ENCODE data around the gene TUBB4B.

Gene TUBB4B

DNA sequence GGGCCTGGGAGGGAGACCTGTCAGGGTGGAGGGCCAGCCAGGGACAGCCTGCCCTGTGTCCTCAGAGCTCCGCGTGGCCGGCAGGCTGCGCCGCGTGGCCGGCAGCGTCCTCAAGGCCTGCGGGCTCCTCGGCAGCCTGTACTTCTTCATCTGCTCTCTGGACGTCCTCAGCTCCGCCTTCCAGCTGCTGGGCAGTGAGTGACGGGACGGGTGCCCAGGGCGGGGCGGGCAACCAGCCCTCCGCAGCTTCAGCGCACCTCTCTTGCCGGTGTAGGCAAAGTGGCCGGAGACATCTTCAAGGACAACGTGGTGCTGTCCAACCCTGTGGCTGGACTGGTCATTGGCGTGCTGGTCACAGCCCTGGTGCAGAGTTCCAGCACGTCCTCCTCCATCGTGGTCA lies 8.6 kb upstream of the TUBB4B start:
- TF ChIP-seq, protein P1, sequence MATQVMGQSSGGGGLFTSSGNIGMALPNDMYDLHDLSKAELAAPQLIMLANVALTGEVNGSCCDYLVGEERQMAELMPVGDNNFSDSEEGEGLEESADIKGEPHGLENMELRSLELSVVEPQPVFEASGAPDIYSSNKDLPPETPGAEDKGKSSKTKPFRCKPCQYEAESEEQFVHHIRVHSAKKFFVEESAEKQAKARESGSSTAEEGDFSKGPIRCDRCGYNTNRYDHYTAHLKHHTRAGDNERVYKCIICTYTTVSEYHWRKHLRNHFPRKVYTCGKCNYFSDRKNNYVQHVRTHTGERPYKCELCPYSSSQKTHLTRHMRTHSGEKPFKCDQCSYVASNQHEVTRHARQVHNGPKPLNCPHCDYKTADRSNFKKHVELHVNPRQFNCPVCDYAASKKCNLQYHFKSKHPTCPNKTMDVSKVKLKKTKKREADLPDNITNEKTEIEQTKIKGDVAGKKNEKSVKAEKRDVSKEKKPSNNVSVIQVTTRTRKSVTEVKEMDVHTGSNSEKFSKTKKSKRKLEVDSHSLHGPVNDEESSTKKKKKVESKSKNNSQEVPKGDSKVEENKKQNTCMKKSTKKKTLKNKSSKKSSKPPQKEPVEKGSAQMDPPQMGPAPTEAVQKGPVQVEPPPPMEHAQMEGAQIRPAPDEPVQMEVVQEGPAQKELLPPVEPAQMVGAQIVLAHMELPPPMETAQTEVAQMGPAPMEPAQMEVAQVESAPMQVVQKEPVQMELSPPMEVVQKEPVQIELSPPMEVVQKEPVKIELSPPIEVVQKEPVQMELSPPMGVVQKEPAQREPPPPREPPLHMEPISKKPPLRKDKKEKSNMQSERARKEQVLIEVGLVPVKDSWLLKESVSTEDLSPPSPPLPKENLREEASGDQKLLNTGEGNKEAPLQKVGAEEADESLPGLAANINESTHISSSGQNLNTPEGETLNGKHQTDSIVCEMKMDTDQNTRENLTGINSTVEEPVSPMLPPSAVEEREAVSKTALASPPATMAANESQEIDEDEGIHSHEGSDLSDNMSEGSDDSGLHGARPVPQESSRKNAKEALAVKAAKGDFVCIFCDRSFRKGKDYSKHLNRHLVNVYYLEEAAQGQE (IDR thresholded peaks at IDR 0.05; ENCODE audit: insufficient read depth in 1 of 2, low read depth in 2 of 2, low read length in 2 of 2) = no peak
- TF ChIP-seq SIN3A (IDR thresholded peaks at IDR 0.05; ENCODE audit: borderline replicate concordance, insufficient read depth, low read length) = no peak
- no peak for TF ChIP-seq TAF1 (IDR thresholded peaks at IDR 0.05; ENCODE audit: borderline replicate concordance, insufficient read depth, low read length)
- TF ChIP-seq POLR2AphosphoS5 (IDR thresholded peaks at IDR 0.05; ENCODE audit: low read depth, low read length) = no peak
- no peak for TF ChIP-seq FOXP2 (optimal IDR thresholded peaks at IDR 0.05; ENCODE audit: borderline replicate concordance, extremely low read depth, extremely low read length, insufficient read depth)

DNA sequence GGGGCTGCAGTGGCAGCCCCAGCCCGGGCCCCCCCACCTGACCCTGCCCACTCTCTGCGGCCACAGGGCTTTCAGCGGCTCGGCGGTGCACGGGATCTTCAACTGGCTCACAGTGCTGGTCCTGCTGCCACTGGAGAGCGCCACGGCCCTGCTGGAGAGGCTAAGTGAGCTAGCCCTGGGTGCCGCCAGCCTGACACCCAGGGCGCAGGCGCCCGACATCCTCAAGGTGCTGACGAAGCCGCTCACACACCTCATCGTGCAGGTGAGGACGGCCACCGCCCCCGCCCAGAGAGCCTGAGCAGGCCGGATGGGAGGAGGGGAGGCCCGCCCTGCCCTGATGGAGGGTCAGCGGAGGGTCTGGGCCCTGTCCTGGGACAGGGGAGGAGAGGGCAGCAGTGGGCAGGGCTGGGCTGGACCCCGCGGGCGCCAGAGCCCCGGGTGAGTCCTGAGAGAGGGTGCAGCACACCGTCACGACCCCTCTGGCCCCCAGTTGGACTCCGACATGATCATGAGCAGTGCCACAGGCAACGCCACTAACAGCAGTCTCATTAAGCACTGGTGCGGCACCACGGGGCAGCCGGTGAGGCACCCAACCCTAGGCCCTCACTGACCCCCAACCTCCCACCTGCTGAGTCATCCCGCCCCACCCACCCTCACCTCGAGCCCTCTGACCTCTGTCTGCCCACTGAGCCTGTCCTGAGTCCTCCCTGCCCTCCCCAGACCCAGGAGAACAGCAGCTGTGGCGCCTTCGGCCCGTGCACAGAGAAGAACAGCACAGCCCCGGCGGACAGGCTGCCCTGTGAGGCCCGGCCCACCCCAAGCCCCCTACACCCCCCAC lies 7.7 kb upstream of the TUBB4B start:
- TF ChIP-seq FOXP2 (optimal IDR thresholded peaks at IDR 0.05; ENCODE audit: borderline replicate concordance, extremely low read depth, extremely low read length, insufficient read depth) = no peak
- no peak for TF ChIP-seq TAF1 (IDR thresholded peaks at IDR 0.05; ENCODE audit: borderline replicate concordance, insufficient read depth, low read length)
- TF ChIP-seq, protein P1 (IDR thresholded peaks at IDR 0.05; ENCODE audit: insufficient read depth in 1 of 2, low read depth in 2 of 2, low read length in 2 of 2) = no peak
- TF ChIP-seq POLR2AphosphoS5 (IDR thresholded peaks at IDR 0.05; ENCODE audit: low read depth, low read length) = no peak
- no peak for TF ChIP-seq SIN3A (IDR thresholded peaks at IDR 0.05; ENCODE audit: borderline replicate concordance, insufficient read depth, low read length)

DNA sequence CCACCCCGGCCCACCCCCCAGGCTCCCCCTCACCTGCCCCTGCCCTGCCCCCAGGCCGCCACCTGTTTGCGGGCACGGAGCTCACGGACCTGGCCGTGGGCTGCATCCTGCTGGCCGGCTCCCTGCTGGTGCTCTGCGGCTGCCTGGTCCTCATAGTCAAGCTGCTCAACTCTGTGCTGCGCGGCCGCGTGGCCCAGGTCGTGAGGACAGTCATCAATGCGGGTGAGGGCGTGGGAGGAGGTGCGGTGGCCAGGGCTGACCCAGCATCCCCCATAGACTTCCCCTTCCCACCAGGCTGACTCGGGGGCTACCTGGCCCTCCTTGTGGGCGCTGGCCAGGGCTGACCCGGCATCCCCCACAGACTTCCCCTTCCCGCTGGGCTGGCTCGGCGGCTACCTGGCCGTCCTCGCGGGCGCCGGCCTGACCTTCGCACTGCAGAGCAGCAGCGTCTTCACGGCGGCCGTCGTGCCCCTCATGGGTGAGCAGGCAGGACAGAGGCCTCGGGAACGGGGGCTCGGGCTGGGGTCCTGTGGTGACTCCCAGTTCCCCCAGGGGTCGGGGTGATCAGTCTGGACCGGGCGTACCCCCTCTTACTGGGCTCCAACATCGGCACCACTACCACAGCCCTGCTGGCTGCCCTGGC lies 6.9 kb upstream of the TUBB4B start:
- TF ChIP-seq TAF1 (IDR thresholded peaks at IDR 0.05; ENCODE audit: borderline replicate concordance, insufficient read depth, low read length) = no peak
- TF ChIP-seq SIN3A (IDR thresholded peaks at IDR 0.05; ENCODE audit: borderline replicate concordance, insufficient read depth, low read length) = no peak
- TF ChIP-seq, protein P1 (IDR thresholded peaks at IDR 0.05; ENCODE audit: insufficient read depth in 1 of 2, low read depth in 2 of 2, low read length in 2 of 2) = no peak
- no peak for TF ChIP-seq POLR2AphosphoS5 (IDR thresholded peaks at IDR 0.05; ENCODE audit: low read depth, low read length)
- no peak for TF ChIP-seq FOXP2 (optimal IDR thresholded peaks at IDR 0.05; ENCODE audit: borderline replicate concordance, extremely low read depth, extremely low read length, insufficient read depth)

DNA sequence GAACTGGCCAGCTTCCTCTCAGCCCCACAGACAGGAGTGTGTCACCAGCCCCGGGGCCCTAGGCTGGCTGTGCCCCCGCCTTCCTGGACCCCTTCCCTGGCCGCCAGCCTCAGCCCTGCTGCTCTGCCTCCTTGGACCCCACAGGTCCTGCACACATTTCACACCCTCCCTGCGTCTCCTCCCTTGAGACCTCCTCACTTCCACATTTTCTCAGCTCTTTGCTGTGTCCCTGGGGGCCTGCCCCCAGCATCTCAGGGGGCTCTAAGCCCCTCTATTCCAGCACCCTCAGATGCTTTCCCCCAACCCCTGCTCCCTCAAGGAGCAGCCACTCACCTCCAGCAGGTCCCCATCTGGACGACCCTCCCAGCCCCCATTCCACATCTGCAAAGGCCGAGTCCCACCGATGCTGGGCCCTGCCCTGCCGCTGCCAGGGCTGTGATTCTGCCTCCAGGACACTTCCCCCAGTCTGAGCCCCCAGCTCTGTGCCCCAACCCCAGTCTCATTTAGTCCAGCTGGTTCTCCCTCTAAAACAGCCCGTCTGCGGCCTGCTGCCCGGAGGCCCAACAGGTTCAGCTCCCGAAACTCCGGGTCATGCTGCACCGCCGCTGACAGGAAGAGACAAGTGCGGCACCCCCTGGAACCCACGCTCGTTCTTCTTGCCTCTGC lies 6.2 kb upstream of the TUBB4B start:
- TF ChIP-seq, protein P1 (IDR thresholded peaks at IDR 0.05; ENCODE audit: insufficient read depth in 1 of 2, low read depth in 2 of 2, low read length in 2 of 2) = no peak
- no peak for TF ChIP-seq POLR2AphosphoS5 (IDR thresholded peaks at IDR 0.05; ENCODE audit: low read depth, low read length)
- no peak for TF ChIP-seq SIN3A (IDR thresholded peaks at IDR 0.05; ENCODE audit: borderline replicate concordance, insufficient read depth, low read length)
- TF ChIP-seq FOXP2 (optimal IDR thresholded peaks at IDR 0.05; ENCODE audit: borderline replicate concordance, extremely low read depth, extremely low read length, insufficient read depth) = no peak
- no peak for TF ChIP-seq TAF1 (IDR thresholded peaks at IDR 0.05; ENCODE audit: borderline replicate concordance, insufficient read depth, low read length)

Measured in PFSK-1 (cell line).